HL-60 (cell line): Measurements from ENCODE around the gene ADPRH.

Experiments used
- DNase-seq, 2 experiments: peaks; one replicate each; pipeline ENCODE4 v3.0.0-alpha.2; 2010 to 2020; ENCODE audit warnings: low read depth in 1 of 2, low spot score in 1 of 2
- H3K27ac ChIP-seq: fragments of 250-450 bp; sonication (Bioruptor Pico); replicated peaks from 2 replicates; pipeline ENCODE4 v1.5.1; 2020; ENCODE audit warnings: mild to moderate bottlenecking, moderate library complexity
- H3K27me3 ChIP-seq: fragments of 250-450 bp; sonication (Bioruptor Pico); 2 replicates; pipeline ENCODE4 v1.5.1; 2021; ENCODE audit warnings: mild to moderate bottlenecking, moderate library complexity; ENCODE audit not compliant: insufficient read depth, poor library complexity, severe bottlenecking
- H3K4me3 ChIP-seq: replicated peaks from 2 replicates; pipeline ENCODE4 v1.5.1; 2011; ENCODE audit warnings: mild to moderate bottlenecking, control low read depth, low read length; ENCODE audit not compliant: insufficient read depth
- GABPA ChIP-seq: IDR thresholded peaks from 2 replicates; pipeline ENCODE4 v1.6.1; 2012; ENCODE audit warnings: low read depth
- POLR2AphosphoS5 ChIP-seq: IDR thresholded peaks from 2 replicates; pipeline ENCODE4 v1.6.1; 2012; ENCODE audit warnings: low read depth
- SPI1 ChIP-seq: IDR thresholded peaks from 2 replicates; pipeline ENCODE4 v1.6.1; 2012; ENCODE audit warnings: low read depth, mild to moderate bottlenecking, borderline replicate concordance
- TF ChIP-seq, protein P1 (sequence below): IDR thresholded peaks from 2 replicates; pipeline ENCODE4 v1.6.1; 2012; ENCODE audit warnings: low read depth; ENCODE audit not compliant: insufficient replicate concordance
- TF ChIP-seq, protein P2 (sequence below): IDR thresholded peaks from one replicate; pipeline ENCODE4 v1.5.1; 2011; ENCODE audit warnings: low read length, control low read depth, inconsistent platforms; ENCODE audit not compliant: insufficient read depth

ADPRH gene

GRCh38 chr3:119599558-119600174 is 20.4 kb downstream of the ADPRH start:
- TF ChIP-seq POLR2AphosphoS5: no peak
- TF ChIP-seq SPI1: no peak
- TF ChIP-seq, protein P1, sequence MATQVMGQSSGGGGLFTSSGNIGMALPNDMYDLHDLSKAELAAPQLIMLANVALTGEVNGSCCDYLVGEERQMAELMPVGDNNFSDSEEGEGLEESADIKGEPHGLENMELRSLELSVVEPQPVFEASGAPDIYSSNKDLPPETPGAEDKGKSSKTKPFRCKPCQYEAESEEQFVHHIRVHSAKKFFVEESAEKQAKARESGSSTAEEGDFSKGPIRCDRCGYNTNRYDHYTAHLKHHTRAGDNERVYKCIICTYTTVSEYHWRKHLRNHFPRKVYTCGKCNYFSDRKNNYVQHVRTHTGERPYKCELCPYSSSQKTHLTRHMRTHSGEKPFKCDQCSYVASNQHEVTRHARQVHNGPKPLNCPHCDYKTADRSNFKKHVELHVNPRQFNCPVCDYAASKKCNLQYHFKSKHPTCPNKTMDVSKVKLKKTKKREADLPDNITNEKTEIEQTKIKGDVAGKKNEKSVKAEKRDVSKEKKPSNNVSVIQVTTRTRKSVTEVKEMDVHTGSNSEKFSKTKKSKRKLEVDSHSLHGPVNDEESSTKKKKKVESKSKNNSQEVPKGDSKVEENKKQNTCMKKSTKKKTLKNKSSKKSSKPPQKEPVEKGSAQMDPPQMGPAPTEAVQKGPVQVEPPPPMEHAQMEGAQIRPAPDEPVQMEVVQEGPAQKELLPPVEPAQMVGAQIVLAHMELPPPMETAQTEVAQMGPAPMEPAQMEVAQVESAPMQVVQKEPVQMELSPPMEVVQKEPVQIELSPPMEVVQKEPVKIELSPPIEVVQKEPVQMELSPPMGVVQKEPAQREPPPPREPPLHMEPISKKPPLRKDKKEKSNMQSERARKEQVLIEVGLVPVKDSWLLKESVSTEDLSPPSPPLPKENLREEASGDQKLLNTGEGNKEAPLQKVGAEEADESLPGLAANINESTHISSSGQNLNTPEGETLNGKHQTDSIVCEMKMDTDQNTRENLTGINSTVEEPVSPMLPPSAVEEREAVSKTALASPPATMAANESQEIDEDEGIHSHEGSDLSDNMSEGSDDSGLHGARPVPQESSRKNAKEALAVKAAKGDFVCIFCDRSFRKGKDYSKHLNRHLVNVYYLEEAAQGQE: no peak
- TF ChIP-seq GABPA: no peak
- TF ChIP-seq, protein P2, sequence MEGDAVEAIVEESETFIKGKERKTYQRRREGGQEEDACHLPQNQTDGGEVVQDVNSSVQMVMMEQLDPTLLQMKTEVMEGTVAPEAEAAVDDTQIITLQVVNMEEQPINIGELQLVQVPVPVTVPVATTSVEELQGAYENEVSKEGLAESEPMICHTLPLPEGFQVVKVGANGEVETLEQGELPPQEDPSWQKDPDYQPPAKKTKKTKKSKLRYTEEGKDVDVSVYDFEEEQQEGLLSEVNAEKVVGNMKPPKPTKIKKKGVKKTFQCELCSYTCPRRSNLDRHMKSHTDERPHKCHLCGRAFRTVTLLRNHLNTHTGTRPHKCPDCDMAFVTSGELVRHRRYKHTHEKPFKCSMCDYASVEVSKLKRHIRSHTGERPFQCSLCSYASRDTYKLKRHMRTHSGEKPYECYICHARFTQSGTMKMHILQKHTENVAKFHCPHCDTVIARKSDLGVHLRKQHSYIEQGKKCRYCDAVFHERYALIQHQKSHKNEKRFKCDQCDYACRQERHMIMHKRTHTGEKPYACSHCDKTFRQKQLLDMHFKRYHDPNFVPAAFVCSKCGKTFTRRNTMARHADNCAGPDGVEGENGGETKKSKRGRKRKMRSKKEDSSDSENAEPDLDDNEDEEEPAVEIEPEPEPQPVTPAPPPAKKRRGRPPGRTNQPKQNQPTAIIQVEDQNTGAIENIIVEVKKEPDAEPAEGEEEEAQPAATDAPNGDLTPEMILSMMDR: no peak
- Histone ChIP-seq H3K27ac (no peak overlapping the region), H3K27me3 (no peaks in the 10 kb centered on the region), H3K4me3 (no peak overlapping the region)
- no peak for DNase-seq

GRCh38 chr3:119600732-119601131 is 21.4 kb downstream of the ADPRH start:
- no peak overlapping the region for H3K27ac ChIP-seq
- TF ChIP-seq SPI1: no peak
- TF ChIP-seq, protein P1: no peak
- TF ChIP-seq, protein P2: no peak
- TF ChIP-seq GABPA: no peak
- no peak for TF ChIP-seq POLR2AphosphoS5

GRCh38 chr3:119601154-119601553 is 21.9 kb downstream of the ADPRH start:
- TF ChIP-seq POLR2AphosphoS5 (no peak), GABPA (no peak), SPI1 (no peak)
- TF ChIP-seq, protein P2: no peak
- TF ChIP-seq, protein P1: no peak
- no peak for DNase-seq
- Histone ChIP-seq H3K4me3 (no peak overlapping the region), H3K27ac (no peak overlapping the region), H3K27me3 (no peaks in the 10 kb centered on the region)

More at GRCh38 chr3:119600732-119601131, 21.4 kb downstream of the ADPRH start:
- H3K4me3 ChIP-seq: no peak overlapping the region
- no peaks in the 10 kb centered on the region for H3K27me3 ChIP-seq
- peak in 1 of 2 experiments; percentile 13 for DNase-seq
